Ishikawa (cell line): ENCODE measurements around the gene IER5.

Experiments used
- CEBPB ChIP-seq: IDR thresholded peaks from 2 replicates; pipeline ENCODE4 v1.6.1; 2012
- EGR1 ChIP-seq: IDR thresholded peaks from 2 replicates; pipeline ENCODE4 v1.6.1; 2012
- NFIC ChIP-seq: IDR thresholded peaks from 2 replicates; pipeline ENCODE4 v1.6.1; 2012
- RAD21 ChIP-seq: IDR thresholded peaks from 2 replicates; pipeline ENCODE4 v1.6.1; 2012; ENCODE audit warnings: low read depth
- TAF1 ChIP-seq: IDR thresholded peaks from 2 replicates; pipeline ENCODE4 v1.6.1; 2012; ENCODE audit warnings: low read depth, mild to moderate bottlenecking
- USF1 ChIP-seq: IDR thresholded peaks from 2 replicates; pipeline ENCODE4 v1.6.1; 2012
- YY1 ChIP-seq: IDR thresholded peaks from 2 replicates; pipeline ENCODE4 v1.6.1; 2012; ENCODE audit warnings: low read depth
- TF ChIP-seq, protein P1 (sequence below): IDR thresholded peaks from 2 replicates; pipeline ENCODE4 v1.6.1; 2012; ENCODE audit warnings: low read depth, mild to moderate bottlenecking
- TF ChIP-seq, protein P2 (sequence below): IDR thresholded peaks from 2 replicates; pipeline ENCODE4 v1.6.1; 2012

DNA sequence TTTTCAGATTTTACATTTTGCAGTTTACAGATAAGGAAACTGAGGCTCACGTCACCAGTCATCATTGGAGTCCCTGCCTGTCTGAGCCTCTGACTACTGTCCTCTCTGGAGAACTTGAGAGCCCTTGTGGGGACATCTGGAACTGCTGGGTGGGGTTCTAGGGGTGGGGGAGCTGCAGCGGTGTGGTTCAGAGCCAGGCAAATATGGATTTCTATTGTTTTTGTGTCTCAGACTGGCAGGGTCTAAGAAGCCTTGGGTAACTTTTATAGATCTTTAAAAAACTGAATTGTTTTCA, 46.9 kb downstream of the IER5 start:
- no peak for TF ChIP-seq EGR1
- TF ChIP-seq TAF1: no peak
- TF ChIP-seq USF1: no peak
- TF ChIP-seq, protein P1, sequence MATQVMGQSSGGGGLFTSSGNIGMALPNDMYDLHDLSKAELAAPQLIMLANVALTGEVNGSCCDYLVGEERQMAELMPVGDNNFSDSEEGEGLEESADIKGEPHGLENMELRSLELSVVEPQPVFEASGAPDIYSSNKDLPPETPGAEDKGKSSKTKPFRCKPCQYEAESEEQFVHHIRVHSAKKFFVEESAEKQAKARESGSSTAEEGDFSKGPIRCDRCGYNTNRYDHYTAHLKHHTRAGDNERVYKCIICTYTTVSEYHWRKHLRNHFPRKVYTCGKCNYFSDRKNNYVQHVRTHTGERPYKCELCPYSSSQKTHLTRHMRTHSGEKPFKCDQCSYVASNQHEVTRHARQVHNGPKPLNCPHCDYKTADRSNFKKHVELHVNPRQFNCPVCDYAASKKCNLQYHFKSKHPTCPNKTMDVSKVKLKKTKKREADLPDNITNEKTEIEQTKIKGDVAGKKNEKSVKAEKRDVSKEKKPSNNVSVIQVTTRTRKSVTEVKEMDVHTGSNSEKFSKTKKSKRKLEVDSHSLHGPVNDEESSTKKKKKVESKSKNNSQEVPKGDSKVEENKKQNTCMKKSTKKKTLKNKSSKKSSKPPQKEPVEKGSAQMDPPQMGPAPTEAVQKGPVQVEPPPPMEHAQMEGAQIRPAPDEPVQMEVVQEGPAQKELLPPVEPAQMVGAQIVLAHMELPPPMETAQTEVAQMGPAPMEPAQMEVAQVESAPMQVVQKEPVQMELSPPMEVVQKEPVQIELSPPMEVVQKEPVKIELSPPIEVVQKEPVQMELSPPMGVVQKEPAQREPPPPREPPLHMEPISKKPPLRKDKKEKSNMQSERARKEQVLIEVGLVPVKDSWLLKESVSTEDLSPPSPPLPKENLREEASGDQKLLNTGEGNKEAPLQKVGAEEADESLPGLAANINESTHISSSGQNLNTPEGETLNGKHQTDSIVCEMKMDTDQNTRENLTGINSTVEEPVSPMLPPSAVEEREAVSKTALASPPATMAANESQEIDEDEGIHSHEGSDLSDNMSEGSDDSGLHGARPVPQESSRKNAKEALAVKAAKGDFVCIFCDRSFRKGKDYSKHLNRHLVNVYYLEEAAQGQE: no peak
- no peak for TF ChIP-seq NFIC
- TF ChIP-seq RAD21: no peak
- TF ChIP-seq CEBPB: no peak
- TF ChIP-seq, protein P2, sequence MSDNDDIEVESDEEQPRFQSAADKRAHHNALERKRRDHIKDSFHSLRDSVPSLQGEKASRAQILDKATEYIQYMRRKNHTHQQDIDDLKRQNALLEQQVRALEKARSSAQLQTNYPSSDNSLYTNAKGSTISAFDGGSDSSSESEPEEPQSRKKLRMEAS: no peak
- no peak for TF ChIP-seq YY1
